A673 (cell line): ENCODE measurements around the gene EPHB2.

Experiments
- CTCF ChIP-seq: fragments of 300-800, 200-600 bp; sonication (generic); conservative IDR thresholded peaks from 2 replicates; pipeline ENCODE4 v1.5.1; 2017; ENCODE audit warnings: low read depth, mild to moderate bottlenecking, antibody characterized with exemption, low read length, moderate library complexity, mixed read lengths
- EZH2 ChIP-seq: fragments of 200-600 bp; sonication (generic); IDR thresholded peaks from 2 replicates; pipeline ENCODE4 v1.6.1; 2017; ENCODE audit warnings: borderline replicate concordance, low read depth, mild to moderate bottlenecking, mixed read lengths, antibody characterized with exemption, low read length; ENCODE audit not compliant: poor library complexity, severe bottlenecking

DNA sequence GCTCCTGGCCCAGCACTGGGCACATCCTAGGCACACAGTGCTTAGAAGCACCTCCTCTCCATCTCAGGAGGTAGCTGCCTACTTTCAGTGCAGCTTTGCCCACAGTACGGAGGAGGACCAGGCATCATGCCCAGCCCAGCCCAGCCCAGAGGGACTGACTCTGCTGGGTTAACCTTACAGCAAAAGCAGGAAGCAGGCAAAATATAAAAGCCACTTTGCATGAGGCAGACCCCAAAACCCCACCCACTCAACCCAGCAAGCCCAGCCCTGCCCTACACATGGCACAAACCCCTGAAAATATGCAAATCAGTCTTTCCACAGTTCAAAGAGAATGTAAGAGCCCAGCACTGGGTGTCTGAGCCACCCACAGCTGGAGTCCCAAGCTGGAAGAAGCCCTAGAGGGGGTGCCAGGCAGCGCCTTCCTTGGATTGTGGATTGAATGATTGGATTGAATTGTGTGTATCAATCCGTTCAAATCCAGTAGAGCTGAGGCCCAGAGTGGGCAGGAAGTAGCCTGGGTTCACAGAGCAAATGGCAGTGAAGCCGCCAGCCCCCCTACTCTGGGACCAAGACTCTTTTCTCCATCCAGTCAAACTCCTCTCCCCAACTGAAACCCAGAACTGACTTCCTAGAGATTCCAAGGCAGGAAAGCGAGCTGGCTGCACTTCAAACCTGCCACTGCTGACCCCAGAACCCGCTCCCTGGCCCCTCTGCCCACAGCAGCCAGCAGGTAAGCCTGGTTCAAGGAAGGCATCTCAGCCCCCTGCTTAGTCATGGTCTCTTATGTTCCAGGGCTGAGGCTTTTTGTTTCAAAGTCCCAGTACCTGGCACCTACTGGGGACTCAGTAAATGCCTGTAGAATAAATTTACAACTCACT lies 144.3 kb downstream of the EPHB2 start:
- TF ChIP-seq CTCF (no peak), EZH2 (no peak)
